Endothelial cell of umbilical vein (primary cell): ENCODE data around the gene SCAF8. TPM values are rescaled to one million over a fixed set of nuclear protein-coding genes. Genes with fewer than 3 reads are reported as not detected.
"Not testable (repeated sequence)": the region's sequence is repeated elsewhere in the genome, so short reads cannot be mapped to it uniquely, and the experiment has no call there.

Experiments
- BruUV-seq: library from RNA; stranded (reverse); fragments of 400-500 nt; replicated peaks from 2 replicates; lab custom pipeline; 2021; lab: Mats Ljungman, UMichigan
- CTCF ChIA-PET: fragments of 300-600, 350-600 bp; sonication (Branson Sonifier 250); formaldehyde crosslinking; loops from one replicate; lab custom pipeline; 2021; ENCODE audit warnings: antibody characterized with exemption, inconsistent platforms; lab: Charles Lee
- POLR2A ChIA-PET: fragments of 300-600, 350-600 bp; sonication (Branson Sonifier 250); formaldehyde crosslinking; loops from one replicate; lab custom pipeline; 2021; ENCODE audit warnings: antibody characterized with exemption, inconsistent platforms; lab: Charles Lee
- DNase-seq: peaks from one replicate; pipeline ENCODE4 v3.0.0-alpha.2; 2011; ENCODE audit warnings: low read depth, low spot score
- FAIRE-seq: peaks from 2 replicates; lab custom pipeline; 2011; peaks lifted over from hg19 to GRCh38; lab: Jason Lieb, UNC
- H2AFZ ChIP-seq: 2 replicates; pipeline ENCODE4 v1.6.0; 2012; ENCODE audit warnings: low read depth, low read length, control low read depth, inconsistent platforms
- H3K27ac ChIP-seq: 2 replicates; pipeline ENCODE4 v1.5.1; 2011; ENCODE audit warnings: low read depth, mild to moderate bottlenecking, control low read depth, low read length, moderate library complexity; ENCODE audit not compliant: insufficient read depth
- H3K27me3 ChIP-seq, 2 experiments: 2 replicates each; pipeline versions ENCODE4 v1.6.0 to v1.6.1; 2011; ENCODE audit warnings: low read length in 2 of 2, mixed read lengths in 1 of 2; ENCODE audit not compliant: control insufficient read depth in 2 of 2, insufficient read depth in 2 of 2
- H3K36me3 ChIP-seq, 2 experiments: 2 replicates in 1 of 2; 3 replicates in 1 of 2; pipeline ENCODE4 v1.5.1; 2011; ENCODE audit warnings: low read length in 2 of 2, mild to moderate bottlenecking in 1 of 2, moderate library complexity in 1 of 2; ENCODE audit not compliant: control insufficient read depth in 2 of 2, insufficient read depth in 2 of 2; ENCODE audit errors: extremely low read depth in 1 of 2
- H3K4me1 ChIP-seq: 3 replicates; pipeline ENCODE4 v1.5.1; 2011; ENCODE audit warnings: mild to moderate bottlenecking, low read length; ENCODE audit not compliant: control insufficient read depth, insufficient read depth; ENCODE audit errors: extremely low read depth
- H3K4me2 ChIP-seq: 2 replicates; pipeline ENCODE4 v1.6.1; 2011; ENCODE audit warnings: low read length, control low read depth, mixed read lengths; ENCODE audit not compliant: insufficient read depth
- H3K4me3 ChIP-seq, 3 experiments: fragments of 200-600 bp in 1 of 3; sonication (generic), shearing (Covaris generic) in 1 of 3; replicated peaks in 1 of 3; 2 replicates each; pipeline ENCODE4 v1.5.1; 2011 to 2016; ENCODE audit warnings: control low read depth in 3 of 3, low read length in 3 of 3, mild to moderate bottlenecking in 2 of 3, inconsistent platforms in 1 of 3, low read depth in 1 of 3, moderate library complexity in 1 of 3; ENCODE audit not compliant: insufficient read depth in 1 of 3
- H3K79me2 ChIP-seq: 2 replicates; pipeline ENCODE4 v1.6.0; 2012; ENCODE audit warnings: low read length, inconsistent platforms; ENCODE audit not compliant: control insufficient read depth, insufficient read depth
- H3K9ac ChIP-seq: replicated peaks from 2 replicates; pipeline ENCODE3; 2011; ENCODE audit warnings: low read length, control low read depth; ENCODE audit not compliant: insufficient read depth; ENCODE audit errors: extremely low read depth
- H3K9me1 ChIP-seq: replicated peaks from 3 replicates; pipeline ENCODE4 v1.6.0; 2011; ENCODE audit warnings: mild to moderate bottlenecking, low read length; ENCODE audit not compliant: control insufficient read depth, insufficient read depth; ENCODE audit errors: extremely low read depth
- H3K9me3 ChIP-seq: replicated peaks from 2 replicates; pipeline ENCODE4 v1.5.1; 2012; ENCODE audit warnings: low read length, inconsistent platforms; ENCODE audit not compliant: control insufficient read depth, insufficient read depth
- H4K20me1 ChIP-seq: replicated peaks from 2 replicates; pipeline ENCODE3; 2011; ENCODE audit warnings: mild to moderate bottlenecking, low read length; ENCODE audit not compliant: control insufficient read depth, insufficient read depth; ENCODE audit errors: extremely low read depth
- CTCF ChIP-seq, 2 donors: IDR thresholded peaks; 1 replicate in 1 of 2; 2 replicates in 1 of 2; pipeline ENCODE4 v1.5.1; 2011; ENCODE audit warnings: low read length in 2 of 2, mild to moderate bottlenecking in 2 of 2, moderate library complexity in 2 of 2, control low read depth in 1 of 2, inconsistent platforms in 1 of 2, low read depth in 1 of 2; ENCODE audit not compliant: insufficient read depth in 1 of 2; ENCODE audit errors: extremely low read depth in 1 of 2
- EZH2 ChIP-seq: IDR thresholded peaks from 2 replicates; pipeline ENCODE4 v1.6.1; 2012; ENCODE audit warnings: borderline replicate concordance, low read depth, mild to moderate bottlenecking, moderate library complexity, low read length, inconsistent platforms; ENCODE audit not compliant: severe bottlenecking
- FOS ChIP-seq: IDR thresholded peaks from 2 replicates; pipeline ENCODE4 v1.6.1; 2011; ENCODE audit warnings: mild to moderate bottlenecking, low read length, moderate library complexity, borderline replicate concordance; ENCODE audit not compliant: insufficient read depth
- GATA2 ChIP-seq: IDR thresholded peaks from 2 replicates; pipeline ENCODE4 v1.7.0; 2011; ENCODE audit warnings: low read depth, mild to moderate bottlenecking, moderate library complexity, mixed read lengths, low read length; ENCODE audit not compliant: insufficient read length, insufficient read depth
- JUN ChIP-seq: IDR thresholded peaks from 2 replicates; pipeline ENCODE4 v1.6.1; 2011; ENCODE audit warnings: borderline replicate concordance, low read depth; ENCODE audit not compliant: insufficient read length, insufficient read depth
- MAX ChIP-seq: IDR thresholded peaks from 2 replicates; pipeline ENCODE4 v1.6.1; 2011; ENCODE audit not compliant: insufficient read depth, insufficient read length
- MYC ChIP-seq: IDR thresholded peaks from one replicate; pipeline ENCODE4 v1.6.1; 2011; ENCODE audit warnings: mild to moderate bottlenecking, low read depth, low read length
- POLR2A ChIP-seq: IDR thresholded peaks from 2 replicates; pipeline ENCODE4 v1.6.1; 2012; ENCODE audit warnings: low read depth, mild to moderate bottlenecking, control low read depth, low read length
- POLR2AphosphoS5 ChIP-seq: IDR thresholded peaks from 2 replicates; pipeline ENCODE4 v1.6.1; 2012; ENCODE audit warnings: low read depth, mild to moderate bottlenecking, control low read depth, low read length, moderate library complexity; ENCODE audit not compliant: insufficient read depth
- dilution Hi-C: fragments of 300-500 bp; cut with MboI; formaldehyde crosslinking; loops from one replicate; pipeline ENCODE4 v1.15.0; 2019; ENCODE audit warnings: low sequenced_read_pairs; ENCODE audit not compliant: extremely low pct_ligation_motif_present
- intact Hi-C: fragments of 100-400 bp; cut with micrococcal nuclease; formaldehyde crosslinking; loops from one replicate; pipeline ENCODE4 v1.10.0; 2022
- polyA plus RNA-seq, 4 experiments: library from polyadenylated mRNA; depleted of rRNA in 3 of 4; stranded (reverse) in 3 of 4; unstranded in 1 of 4; fragments of >200 nt; gene quantifications; 2 replicates each; pipeline versions ENCODE4 v1.2.1 to v1.2.3, GENCODE V29; 2011 to 2012; ENCODE audit warnings: missing spikeins in 1 of 4
- total RNA-seq: library from RNA; stranded (reverse); gene quantifications from 2 replicates; pipeline ENCODE4 v1.2.3, GENCODE V29; 2021

The SCAF8 gene
- total and polyA plus RNA-seq, 2 donors (not counting 3 experiments of a cell fraction or from before 2014, with no cell fraction given) = 11.7 to 37.8 TPM

GRCh38 chr6:154806804-154807203, 73.6 kb downstream of the SCAF8 start:
- Histone ChIP-seq H3K27ac (no peak overlapping the region), H3K27me3 (no peaks in the 10 kb centered on the region), H3K9ac (no peak overlapping the region), H3K9me3 (no peaks in the 10 kb centered on the region), H3K4me3 (no peak overlapping the region), H2AFZ (no peak overlapping the region), H3K4me2 (no peak overlapping the region), H3K36me3 (peaks cover 4 to 24% of the 10 kb centered on the region in 2 experiments), H3K79me2 (peaks cover 3% of the 10 kb centered on the region), H4K20me1 (no peaks in the 10 kb centered on the region), H3K9me1 (no peaks in the 10 kb centered on the region), H3K4me1 (no peaks in the 10 kb centered on the region)
- no peak for DNase-seq
- POLR2A ChIA-PET = interaction anchor here (0.6 kb wide), 1 partner anchor 37 kb away, joined by 4 read pairs; no protein-coding TSS in a partner anchor
- intact Hi-C loops = no loop called here
- CTCF ChIA-PET = interaction anchor here (0.8 to 6.9 kb wide), 6 partner anchors 15 to 132 kb away, joined by 3 to 226 read pairs (median 4); no protein-coding TSS in a partner anchor
- BruUV-seq = no TSS peak
- dilution Hi-C loops = no loop called here
- FAIRE-seq = no peak
- TF ChIP-seq MAX (no peak), EZH2 (no peak), POLR2A (no peak), POLR2AphosphoS5 (no peak), GATA2 (no peak), FOS (no peak), MYC (no peak), JUN (no peak), CTCF (IDR thresholded peaks at IDR 0.05; ENCODE audit: extremely low read depth in 1 of 2, insufficient read depth in 1 of 2, low read depth in 1 of 2, low read length in 2 of 2) (no peak)

- H3K4me1 ChIP-seq, H3K27me3 ChIP-seq, FAIRE-seq, BruUV-seq, H3K4me3 ChIP-seq, H2AFZ ChIP-seq, H3K79me2 ChIP-seq, DNase-seq, H3K9ac ChIP-seq, dilution Hi-C loops, H3K27ac ChIP-seq, H3K9me1 ChIP-seq, H4K20me1 ChIP-seq, intact Hi-C loops, H3K9me3 ChIP-seq, H3K4me2 ChIP-seq: not testable (repeated sequence)
- peaks cover 13 to 30% of the 10 kb centered on the region in 2 experiments for H3K36me3 ChIP-seq
- ChIA-PET CTCF (interaction anchor here (0.6 to 1.1 kb wide), 2 partner anchors 31 to 136 kb away, joined by 5 read pairs; no protein-coding TSS in a partner anchor), POLR2A (interaction anchor here (0.6 kb wide), 1 partner anchor 401 kb away, joined by 4 read pairs; no protein-coding TSS in a partner anchor)
Observed at GRCh38 chr6:154811663-154812062, 78.4 kb downstream of the SCAF8 start.
